NCI-H2171 treated with DMSO at 0.1 percent for 48 hours (cell line): ENCODE measurements around the gene SLC25A3.
"Not testable (repeated sequence)": the region's sequence is repeated elsewhere in the genome, so short reads cannot be mapped to it uniquely, and the experiment has no call there.

Experiments
- DNase-seq: peaks from one replicate; lab custom pipeline; 2025; lab: John Stamatoyannopoulos, UW

The SLC25A3 gene

DNA sequence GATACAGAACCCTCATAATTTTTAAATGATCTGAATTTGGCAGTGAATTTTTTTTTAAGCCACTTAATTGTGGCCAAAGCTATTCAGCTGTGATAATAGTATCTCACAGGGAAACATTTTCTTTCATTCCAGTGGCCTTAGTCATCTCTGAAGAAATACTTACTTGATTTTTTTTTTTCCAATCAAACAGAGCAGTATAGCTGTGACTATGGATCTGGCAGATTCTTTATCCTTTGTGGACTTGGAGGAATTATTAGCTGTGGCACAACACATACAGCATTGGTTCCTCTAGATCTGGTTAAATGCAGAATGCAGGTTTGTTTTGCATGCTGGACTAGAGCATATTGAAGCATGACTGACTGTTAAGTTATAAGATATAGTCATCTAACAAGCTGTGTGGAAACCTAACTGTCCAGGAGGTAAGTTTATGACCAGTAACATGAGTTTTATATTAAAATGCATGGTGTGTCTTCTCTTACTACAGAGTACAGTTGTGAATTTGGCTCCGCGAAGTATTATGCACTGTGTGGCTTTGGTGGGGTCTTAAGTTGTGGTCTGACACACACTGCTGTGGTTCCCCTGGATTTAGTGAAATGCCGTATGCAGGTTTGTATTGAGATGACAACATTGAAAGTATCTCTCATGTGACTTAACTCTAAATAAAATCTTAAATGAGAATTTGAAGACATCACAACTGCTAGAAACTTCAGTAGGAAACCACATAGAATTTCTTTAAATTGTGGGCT, 1.9 kb downstream of the SLC25A3 start:
- no peak for DNase-seq

DNA sequence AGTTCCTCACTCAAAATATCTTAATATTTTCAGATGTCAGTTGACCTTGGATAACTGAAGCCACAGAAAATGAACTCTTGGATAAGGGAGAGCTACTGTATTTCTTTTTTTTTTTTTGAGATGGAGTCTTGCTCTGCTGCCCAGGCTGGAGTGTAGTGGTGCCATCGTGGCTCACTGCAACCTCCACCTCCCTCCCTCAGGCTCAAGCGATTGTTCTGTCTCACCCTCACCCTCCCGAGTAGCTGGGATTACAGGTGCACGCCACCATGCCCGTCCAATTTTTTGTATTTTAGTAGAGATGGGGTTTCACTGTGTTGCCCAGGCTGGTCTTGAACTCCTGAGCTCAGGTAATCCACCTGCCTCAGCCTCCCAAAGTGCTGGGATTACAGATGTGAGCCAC, 3.8 kb downstream of the SLC25A3 start:
- DNase-seq: not testable (repeated sequence)

DNA sequence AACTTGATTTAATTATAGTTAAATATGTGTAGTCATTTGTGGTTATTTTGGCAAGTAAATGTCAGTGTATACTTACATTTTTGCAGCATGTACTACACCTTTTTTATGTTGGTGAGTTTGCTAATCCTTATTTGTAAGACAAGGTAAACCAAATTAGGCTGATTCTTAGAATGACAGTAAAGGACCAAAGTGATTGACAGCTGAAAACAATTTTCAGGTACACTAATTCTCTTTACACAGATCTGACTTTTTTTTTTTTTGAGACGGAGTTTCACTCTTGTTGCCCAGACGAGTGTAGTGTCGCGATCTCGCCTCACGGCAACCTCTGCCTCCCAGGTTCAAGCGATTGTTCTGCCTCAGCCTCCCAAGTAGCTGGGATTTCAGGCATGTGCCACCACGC, 8.4 kb downstream of the SLC25A3 start:
- DNase-seq: no peak

DNA sequence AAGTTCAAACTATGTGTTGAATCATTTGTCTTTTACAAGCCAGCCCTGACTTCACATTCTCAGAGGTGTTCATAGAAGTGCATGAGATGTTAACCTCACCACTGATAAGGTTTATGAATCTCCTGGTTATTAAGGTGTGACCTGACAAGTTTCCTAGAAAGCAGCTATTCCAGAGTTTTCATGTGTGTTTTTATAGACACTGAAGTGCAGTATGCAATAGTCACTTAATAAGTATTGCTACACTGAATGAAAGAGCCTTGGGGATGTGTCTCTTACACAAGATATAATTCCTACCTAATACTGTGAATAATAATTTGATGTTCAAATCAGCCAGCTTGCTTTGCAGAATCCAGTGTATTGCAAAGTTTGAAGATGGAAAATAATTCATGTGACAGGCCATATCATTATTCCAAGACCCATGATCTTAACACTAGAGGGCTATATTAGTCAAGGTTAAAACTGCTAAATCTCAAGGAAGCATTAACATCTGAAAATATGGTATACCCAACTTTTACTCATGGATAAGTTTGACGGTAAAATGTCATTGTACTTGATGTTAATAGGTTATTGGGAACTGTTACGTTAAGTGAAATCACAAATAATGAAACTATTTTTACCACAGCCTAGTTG, 13.0 kb downstream of the SLC25A3 start:
- DNase-seq: no peak

DNA sequence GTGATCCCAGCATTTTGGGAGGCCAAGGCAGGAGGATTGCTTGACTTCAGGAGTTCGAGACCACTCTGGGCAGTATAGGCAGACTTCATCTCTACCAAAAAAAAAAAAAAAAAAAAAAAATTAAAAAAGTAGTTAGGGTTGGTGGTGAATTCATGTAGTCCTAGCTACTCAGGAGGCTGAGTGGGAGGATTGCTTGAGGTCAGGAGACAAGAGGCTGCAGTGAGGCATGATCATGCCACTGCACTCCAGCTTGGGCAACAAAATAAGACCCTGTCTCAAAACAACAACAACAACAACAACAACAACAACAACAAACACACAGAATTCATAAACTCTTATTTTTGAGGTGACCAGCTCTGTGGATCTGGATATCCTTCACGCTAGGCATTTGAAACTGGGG, 17.1 kb downstream of the SLC25A3 start:
- no peak for DNase-seq

DNA sequence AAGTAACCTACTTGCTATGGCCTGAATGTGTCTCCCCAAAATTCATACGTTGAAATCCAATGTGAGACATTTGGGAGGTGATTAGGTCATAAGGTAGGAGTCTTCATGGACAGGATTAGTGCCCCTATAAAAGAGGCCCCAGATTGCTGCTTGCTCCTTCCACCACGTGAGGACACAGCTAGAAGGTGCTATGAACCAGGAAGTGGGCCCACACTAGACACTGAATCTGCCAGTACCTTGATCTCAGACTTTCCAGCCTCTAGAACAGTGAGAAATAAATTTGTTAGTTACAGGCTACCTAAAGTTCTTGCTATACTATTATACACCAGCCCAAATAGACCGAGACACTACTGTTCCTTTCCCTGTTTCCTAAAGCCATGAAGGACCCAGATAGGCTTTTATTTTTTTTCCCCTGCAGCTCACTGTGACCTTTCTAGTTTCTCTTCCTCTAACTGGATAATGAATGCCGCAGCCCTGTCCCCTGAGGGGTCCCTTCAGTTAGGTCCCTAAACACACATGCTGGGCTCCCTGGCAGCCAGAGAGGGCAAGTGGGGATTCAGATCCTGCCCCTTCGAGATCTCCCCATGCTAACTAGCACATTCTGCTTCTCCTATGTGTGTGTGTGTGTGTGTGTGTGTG, 19.3 kb downstream of the SLC25A3 start:
- no peak for DNase-seq

DNA sequence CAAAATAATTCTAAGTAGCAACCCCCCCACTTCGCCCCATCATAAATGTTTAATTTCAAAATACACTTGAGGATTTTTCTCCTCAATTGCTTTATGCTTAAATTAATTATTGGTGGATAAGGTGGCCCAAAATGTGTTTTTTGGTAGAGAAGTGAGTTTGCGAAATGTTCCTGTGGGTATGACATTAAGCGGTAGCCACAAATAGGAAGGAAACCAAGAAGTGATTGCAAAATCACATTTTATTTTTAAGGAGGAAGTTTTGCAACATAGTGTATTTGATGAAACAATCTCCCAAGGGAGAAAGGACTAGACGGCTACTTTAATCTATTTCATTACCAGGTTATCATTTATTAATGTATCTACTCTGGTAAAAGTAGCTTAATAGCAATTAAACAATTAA, 25.5 kb downstream of the SLC25A3 start:
- DNase-seq: no peak

DNA sequence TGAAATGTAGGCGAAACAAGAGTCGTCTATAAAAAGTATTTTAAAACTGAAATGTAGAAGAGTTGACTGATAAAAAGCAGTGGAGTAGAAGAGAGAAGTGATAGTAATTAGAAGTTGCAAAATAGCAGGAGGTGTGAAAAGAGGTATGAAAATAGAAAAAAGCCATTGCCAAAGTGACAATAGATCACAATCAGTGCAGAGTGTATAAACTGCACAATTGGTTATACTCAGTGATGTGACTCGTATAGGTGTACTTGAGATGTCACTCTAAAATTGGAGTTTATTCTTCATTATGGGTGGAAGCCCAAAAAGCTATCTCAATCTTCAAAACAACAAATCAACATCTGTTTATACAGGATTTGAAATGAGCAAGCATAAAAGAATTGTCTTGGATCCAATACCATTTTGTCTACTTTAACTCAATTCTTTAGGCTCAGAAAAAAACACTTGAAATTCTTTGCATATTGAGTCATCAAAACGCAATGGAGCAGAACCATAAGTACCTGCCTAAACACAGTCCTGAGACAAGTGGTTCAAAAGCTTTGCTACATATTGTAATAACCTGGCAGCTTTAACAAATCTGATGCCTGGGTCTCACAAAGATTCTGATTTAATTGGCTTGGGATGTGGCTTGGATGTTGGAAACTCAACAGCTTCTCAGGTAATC, 42.3 kb downstream of the SLC25A3 start:
- peak; percentile 58 for DNase-seq

DNA sequence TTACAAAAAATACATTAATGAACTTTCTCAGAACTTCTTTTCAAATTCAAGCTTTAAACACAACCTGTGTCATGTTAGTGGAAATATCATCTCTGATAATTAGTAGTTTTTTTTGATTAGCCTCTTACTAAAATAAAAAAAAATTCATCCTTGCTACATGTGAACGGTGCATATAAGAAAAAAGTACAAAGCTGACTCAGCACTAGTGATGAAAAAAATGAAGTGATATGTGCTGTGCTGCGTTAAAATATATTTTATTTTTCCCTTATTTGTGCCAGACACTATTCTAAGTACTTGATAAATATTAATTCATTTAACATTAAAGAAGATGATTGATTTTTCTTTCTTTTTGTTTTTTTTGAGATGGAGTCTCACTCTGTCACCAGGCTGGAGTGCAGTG, 43.6 kb downstream of the SLC25A3 start:
- no peak for DNase-seq

DNA sequence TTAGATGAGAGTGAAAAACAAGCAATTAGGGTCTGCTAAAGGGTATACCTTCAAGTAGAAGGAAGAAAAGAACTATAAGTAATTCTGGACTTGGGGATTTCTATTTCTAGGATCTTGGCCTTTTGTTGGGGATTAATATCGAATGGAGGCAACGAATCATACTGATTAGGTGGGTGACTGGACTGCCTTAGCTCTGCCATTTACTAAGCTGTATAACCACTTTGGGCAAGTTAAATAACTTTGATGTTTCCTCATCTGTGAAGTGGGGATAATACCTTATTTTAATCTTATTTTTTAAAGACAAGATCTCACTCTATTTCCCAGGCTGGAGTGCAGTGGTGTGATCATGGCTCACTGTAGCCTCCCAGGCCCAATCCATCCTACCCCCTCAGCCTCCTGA, 44.5 kb downstream of the SLC25A3 start:
- DNase-seq: no peak

DNA sequence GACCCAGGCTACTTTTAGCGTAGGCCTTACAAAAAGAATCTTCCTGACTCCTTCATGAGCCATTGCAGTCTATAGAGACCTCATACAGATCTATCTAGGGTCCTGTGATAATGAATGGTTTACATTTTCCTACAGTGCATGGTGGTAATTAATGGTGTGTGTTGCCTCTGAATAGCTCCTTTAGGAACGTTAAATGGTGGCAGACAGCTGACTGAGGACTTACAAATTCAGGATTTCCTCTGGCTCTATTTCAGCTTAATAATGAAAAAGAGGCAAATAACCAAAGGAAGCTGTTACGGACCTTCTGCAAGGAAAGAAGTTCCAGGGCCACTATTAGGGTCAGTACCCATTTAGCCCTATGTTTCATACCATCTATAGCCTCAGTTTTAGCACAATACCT, 46.0 kb downstream of the SLC25A3 start:
- DNase-seq: no peak

DNA sequence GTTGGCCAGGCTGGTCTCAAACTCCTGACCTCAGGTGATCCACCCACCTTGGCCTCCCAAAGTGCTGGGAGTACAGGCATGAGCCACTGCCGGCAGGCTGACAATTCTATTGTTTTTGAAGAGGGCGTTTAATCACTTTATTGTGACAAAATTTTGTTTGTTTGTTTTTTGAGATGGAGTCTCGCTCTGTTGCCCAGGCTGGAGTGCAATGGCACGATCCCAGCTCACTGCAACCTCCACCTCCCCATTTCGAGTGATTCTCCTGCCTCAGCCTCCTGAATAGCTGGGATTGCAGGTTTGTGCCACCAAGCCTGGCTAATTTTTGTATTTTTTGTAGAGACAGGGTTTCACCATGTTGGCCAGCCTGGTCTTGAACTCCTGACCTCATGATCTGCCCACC, 49.3 kb downstream of the SLC25A3 start:
- not testable (repeated sequence) for DNase-seq

DNA sequence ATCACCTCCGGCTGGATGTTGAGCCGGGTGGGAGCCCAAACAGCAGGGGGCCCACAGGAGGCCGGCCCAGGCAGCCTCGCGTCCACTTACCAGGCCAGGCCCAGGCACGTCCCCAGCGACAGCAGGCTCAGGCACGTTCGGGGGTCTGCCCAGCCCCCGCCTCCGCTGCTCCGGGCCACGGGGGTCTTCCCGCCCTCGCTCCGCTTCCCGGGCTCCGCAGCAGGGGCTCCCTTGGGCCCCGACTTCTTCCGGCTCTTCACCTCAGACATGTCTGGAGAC, 50.9 kb downstream of the SLC25A3 start:
- no peak for DNase-seq

DNA sequence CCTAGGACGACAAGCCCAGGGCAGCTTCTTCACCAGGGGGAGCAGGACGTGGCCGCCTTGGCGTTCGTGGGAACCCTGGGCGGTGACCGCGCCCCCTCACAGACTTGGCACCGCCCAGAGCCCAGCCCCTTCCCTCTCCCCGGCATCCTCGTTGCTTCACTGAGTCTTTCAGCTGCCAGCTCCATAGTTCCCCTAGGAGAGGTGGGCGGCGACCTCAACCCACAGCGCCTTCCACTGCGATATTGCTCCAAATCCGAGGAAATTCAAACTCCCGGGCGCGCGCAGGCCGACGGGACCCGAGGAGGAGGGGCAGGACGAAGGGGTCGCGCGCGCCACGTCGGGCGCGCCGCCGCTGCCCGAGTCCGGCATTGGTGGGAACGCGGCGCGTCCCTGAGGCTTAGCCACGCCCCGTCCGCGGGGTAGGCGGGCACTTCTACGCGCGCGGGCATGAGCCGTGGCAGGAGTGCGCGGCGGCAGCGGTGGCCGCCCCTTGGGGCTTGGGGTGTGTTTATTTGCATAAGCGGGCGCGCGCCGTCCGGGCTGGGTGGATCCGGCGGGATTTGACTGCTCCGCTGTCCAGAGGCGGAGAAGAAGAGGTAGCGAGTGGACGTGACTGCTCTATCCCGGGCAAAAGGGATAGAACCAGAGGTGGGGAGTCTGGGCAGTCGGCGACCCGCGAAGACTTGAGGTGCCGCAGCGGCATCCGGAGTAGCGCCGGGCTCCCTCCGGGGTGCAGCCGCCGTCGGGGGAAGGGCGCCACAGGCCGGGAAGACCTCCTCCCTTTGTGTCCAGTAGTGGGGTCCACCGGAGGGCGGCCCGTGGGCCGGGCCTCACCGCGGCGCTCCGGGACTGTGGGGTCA, 51.5 kb downstream of the SLC25A3 start, which contains the start of the genes APAF1 and IKBIP:
Gene APAF1 (plus strand): TSS at position 579 of the 860 bp plus-strand sequence. CDS start 3,070 bp downstream, outside the sequence.
Gene IKBIP (minus strand): TSS at position 77 of the 860 bp plus-strand sequence. CDS start 87 bp downstream, outside the sequence.
- DNase-seq: peak; percentile 97

DNA sequence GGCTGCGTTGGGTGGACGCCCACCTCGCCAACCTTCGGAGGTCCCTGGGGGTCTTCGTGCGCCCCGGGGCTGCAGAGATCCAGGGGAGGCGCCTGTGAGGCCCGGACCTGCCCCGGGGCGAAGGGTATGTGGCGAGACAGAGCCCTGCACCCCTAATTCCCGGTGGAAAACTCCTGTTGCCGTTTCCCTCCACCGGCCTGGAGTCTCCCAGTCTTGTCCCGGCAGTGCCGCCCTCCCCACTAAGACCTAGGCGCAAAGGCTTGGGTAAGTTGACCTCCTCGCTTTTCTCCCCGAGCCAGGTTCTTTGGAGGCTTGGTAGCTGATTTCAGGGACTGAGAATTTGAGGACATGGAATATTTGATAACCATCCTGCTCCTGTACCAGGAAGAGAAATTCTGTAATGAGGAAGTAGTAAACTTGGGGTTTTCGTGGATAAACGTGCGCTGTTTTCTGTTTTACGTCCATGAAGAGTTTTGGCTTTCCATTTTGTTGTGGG, 52.1 kb downstream of the SLC25A3 start:
- no peak for DNase-seq

DNA sequence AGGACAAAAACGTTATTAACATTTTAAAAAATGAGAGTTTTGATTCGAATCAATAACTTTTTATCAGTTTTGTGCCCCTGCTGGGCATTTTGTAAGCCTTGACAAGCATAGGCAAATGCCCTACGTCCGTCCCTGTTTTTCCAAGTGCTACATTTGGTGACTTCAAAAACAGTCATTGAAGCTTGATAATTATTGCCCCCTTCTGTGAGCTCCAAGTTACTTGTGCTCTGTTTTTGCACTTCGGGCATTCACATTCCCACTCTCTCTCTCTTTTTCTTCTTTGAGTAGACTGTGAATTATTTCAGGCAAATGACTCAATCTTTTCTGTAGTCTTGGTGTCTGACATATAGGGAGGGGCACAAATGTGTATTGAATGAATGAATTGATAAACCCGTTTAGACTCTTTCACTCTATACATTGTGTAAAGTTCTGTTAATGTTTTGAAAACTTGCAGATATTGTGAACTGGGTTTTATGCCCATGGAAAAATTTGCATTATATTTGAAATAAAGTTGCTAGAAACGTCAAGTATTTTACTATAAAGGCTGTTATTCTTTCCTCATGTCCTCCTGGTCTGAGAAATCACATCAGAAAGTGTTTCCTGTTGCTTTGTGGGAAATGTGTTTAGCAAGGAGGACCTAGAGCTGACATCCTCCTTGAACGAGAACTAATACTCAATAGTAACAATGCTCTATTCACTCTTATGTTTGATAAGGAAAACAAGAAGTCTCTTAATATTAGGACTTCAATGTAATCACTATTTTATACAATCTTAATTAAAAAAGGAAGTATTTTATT, 53.0 kb downstream of the SLC25A3 start:
- no peak for DNase-seq

DNA sequence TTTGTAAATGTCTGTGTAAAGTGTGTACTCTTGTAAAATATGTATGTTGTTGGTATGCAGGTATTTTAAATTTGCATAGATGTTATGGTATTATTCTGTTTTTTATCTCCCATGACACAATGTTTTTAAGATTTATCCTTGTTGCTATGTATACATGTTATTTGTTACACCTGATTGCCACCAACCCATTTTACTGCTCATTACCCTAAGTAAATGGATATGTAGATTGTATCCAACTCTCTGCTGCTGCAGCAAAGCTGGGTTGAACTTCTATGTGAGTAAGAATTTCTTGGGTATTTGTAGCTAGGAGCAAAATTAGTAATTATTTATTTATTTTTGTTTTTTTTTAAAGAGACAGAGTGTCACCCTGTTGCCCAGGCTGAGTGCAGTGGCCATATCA, 57.8 kb downstream of the SLC25A3 start:
- no peak for DNase-seq

DNA sequence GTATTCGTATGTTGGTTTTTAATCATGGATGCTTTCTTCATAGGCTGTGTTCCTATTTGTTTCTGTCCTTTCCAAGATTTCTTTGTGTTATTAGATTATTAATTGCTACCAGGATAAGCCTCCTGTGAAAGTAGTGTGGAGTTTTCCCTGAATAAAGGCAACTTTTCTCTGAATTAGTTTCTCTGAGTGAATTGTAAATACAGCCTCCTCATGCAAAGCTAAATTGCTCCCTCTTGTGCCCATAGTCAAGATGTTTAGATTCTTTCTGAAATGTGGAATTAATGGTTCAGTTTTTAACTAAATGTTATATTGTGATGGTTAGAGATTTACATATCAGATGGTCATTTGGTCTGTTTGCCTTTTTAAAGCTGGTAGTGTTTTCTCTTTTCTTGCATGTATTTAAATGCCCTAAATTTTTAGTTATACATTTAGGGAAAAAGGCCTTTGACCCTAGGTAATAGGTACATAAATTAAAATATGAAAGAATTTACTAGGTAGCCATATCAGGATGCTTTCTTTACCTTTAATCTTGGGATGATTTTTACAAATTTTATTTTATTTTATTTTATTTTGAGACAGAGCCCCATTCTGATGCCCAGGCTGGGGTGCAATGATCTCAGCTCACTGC, 60.5 kb downstream of the SLC25A3 start:
- peak; percentile 65 for DNase-seq
